Measurements from ENCODE around the gene TEX2. TPM values are rescaled to one million over a fixed set of nuclear protein-coding genes. Genes with fewer than 3 reads are reported as not detected.

TEX2 gene
- total and polyA plus RNA-seq, 2 of the 13 experiments (the other 11 are each of a cell fraction or from before 2014, with no cell fraction given): 21.4 to 37.7 TPM

DNA sequence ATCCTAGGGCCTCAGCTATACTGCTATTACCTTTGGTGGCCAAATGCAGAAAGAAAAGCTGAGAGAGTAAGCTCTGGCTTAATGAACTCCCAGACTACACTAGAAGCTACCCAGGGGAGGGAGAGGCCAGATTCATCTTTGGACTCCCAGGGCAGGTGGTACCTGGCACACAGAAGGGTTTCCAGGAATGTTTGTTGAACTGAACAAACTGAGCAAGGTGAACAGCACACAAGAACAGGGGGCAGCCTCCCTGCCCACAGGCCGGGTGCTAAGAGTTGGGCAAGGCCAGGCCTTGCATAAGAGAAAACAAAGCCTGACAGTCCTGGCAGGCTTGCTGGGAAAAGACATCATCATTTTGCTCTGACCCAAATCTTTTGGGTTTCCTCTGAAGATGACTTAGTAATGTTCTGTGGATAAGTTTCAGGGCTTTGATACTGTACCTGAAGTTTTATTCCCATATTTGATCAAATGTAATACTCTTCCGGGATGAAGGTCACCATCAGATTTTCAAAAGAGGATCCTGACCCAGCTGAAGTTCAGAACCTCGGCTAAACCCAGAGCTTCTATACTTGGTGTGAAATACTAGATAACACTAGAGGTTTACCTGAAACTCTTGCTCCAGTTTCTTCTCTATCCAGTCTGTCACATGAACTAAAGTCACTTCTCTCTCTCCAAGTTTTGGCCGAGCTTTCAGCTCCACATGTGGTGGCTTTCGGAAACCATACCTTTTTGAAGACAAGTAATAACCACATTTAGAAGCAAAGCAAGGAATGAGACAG lies 112.6 kb downstream of the TEX2 start (continued):
- TF ChIP-seq ZNF761 (CRISPR knock-in tag; conservative IDR thresholded peaks at IDR 0.05) (peak; percentile 95), GTF2F1 (IDR thresholded peaks at IDR 0.05; ENCODE audit: low read length) (no peak), ZNF17 (CRISPR knock-in tag; IDR thresholded peaks at IDR 0.05) (no peak), ZNF629 (CRISPR knock-in tag; conservative IDR thresholded peaks at IDR 0.05) (peak; percentile 83), ZNF101 (CRISPR knock-in tag; IDR thresholded peaks at IDR 0.05; ENCODE audit: borderline replicate concordance, low read depth) (0 out of 2 replicates have a peak, but pooled peaks have one; percentile 51), ZNF652 (CRISPR knock-in tag; IDR thresholded peaks at IDR 0.05; ENCODE audit: borderline replicate concordance, low read depth) (no peak; the same call in 1 of the 2 replicates), U2AF1 (optimal IDR thresholded peaks at IDR 0.05; ENCODE audit: low read depth, low read length) (no peak), KLF12 (CRISPR knock-in tag; IDR thresholded peaks at IDR 0.05; ENCODE audit: borderline replicate concordance) (peak; percentile 94; the same call in 1 of the 2 replicates), ISX (CRISPR knock-in tag; conservative IDR thresholded peaks at IDR 0.05) (0 out of 2 replicates have a peak, but pooled peaks have one; percentile 54), ZNF878 (CRISPR knock-in tag; IDR thresholded peaks at IDR 0.05) (peak; percentile 95), SP5 (CRISPR knock-in tag; IDR thresholded peaks at IDR 0.05; ENCODE audit: borderline replicate concordance, low read depth) (peak; percentile 92), NKX3-1 (CRISPR knock-in tag; IDR thresholded peaks at IDR 0.05) (peak; percentile 90; the same call in 1 of the 2 replicates), ARNTL (CRISPR knock-in tag; IDR thresholded peaks at IDR 0.05) (peak; percentile 91), ZNF607 (CRISPR knock-in tag; IDR thresholded peaks at IDR 0.05; ENCODE audit: borderline replicate concordance) (no peak; the same call in 1 of the 2 replicates), HDAC6 (IDR thresholded peaks at IDR 0.05; ENCODE audit: low read depth, low read length) (no peak)
- TF ChIP-seq, protein P1, sequence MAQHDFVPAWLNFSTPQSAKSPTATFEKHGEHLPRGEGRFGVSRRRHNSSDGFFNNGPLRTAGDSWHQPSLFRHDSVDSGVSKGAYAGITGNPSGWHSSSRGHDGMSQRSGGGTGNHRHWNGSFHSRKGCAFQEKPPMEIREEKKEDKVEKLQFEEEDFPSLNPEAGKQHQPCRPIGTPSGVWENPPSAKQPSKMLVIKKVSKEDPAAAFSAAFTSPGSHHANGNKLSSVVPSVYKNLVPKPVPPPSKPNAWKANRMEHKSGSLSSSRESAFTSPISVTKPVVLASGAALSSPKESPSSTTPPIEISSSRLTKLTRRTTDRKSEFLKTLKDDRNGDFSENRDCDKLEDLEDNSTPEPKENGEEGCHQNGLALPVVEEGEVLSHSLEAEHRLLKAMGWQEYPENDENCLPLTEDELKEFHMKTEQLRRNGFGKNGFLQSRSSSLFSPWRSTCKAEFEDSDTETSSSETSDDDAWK (CRISPR knock-in tag; IDR thresholded peaks at IDR 0.05): no peak
- TF ChIP-seq, protein P2, sequence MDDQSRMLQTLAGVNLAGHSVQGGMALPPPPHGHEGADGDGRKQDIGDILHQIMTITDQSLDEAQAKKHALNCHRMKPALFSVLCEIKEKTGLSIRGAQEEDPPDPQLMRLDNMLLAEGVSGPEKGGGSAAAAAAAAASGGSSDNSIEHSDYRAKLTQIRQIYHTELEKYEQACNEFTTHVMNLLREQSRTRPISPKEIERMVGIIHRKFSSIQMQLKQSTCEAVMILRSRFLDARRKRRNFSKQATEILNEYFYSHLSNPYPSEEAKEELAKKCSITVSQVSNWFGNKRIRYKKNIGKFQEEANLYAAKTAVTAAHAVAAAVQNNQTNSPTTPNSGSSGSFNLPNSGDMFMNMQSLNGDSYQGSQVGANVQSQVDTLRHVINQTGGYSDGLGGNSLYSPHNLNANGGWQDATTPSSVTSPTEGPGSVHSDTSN (CRISPR knock-in tag; IDR thresholded peaks at IDR 0.05; ENCODE audit: borderline replicate concordance): no peak
- TF ChIP-seq, protein P3, sequence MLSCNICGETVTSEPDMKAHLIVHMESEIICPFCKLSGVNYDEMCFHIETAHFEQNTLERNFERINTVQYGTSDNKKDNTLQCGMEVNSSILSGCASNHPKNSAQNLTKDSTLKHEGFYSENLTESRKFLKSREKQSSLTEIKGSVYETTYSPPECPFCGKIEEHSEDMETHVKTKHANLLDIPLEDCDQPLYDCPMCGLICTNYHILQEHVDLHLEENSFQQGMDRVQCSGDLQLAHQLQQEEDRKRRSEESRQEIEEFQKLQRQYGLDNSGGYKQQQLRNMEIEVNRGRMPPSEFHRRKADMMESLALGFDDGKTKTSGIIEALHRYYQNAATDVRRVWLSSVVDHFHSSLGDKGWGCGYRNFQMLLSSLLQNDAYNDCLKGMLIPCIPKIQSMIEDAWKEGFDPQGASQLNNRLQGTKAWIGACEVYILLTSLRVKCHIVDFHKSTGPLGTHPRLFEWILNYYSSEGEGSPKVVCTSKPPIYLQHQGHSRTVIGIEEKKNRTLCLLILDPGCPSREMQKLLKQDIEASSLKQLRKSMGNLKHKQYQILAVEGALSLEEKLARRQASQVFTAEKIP (CRISPR knock-in tag; IDR thresholded peaks at IDR 0.05; ENCODE audit: borderline replicate concordance): no peak
- TF ChIP-seq, protein P4, sequence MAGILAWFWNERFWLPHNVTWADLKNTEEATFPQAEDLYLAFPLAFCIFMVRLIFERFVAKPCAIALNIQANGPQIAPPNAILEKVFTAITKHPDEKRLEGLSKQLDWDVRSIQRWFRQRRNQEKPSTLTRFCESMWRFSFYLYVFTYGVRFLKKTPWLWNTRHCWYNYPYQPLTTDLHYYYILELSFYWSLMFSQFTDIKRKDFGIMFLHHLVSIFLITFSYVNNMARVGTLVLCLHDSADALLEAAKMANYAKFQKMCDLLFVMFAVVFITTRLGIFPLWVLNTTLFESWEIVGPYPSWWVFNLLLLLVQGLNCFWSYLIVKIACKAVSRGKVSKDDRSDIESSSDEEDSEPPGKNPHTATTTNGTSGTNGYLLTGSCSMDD (CRISPR knock-in tag; IDR thresholded peaks at IDR 0.05): no peak
- TF ChIP-seq, protein P5, sequence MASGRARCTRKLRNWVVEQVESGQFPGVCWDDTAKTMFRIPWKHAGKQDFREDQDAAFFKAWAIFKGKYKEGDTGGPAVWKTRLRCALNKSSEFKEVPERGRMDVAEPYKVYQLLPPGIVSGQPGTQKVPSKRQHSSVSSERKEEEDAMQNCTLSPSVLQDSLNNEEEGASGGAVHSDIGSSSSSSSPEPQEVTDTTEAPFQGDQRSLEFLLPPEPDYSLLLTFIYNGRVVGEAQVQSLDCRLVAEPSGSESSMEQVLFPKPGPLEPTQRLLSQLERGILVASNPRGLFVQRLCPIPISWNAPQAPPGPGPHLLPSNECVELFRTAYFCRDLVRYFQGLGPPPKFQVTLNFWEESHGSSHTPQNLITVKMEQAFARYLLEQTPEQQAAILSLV (CRISPR knock-in tag; IDR thresholded peaks at IDR 0.05; ENCODE audit: borderline replicate concordance): peak; percentile 78; the same call in 1 of the 2 replicates

Measured in HepG2 (cell line).